GM23338 (cell line): ENCODE measurements around the gene SCFD2. TPM values are rescaled to one million over a fixed set of nuclear protein-coding genes. Genes with fewer than 3 reads are reported as not detected.

ENCODE experiments used
- ATAC-seq: fragments of 200-7000 bp; cut with Tn5 transposase; 3 replicates; pipeline ENCODE4 v1.9.1; 2020
- DNase-seq: peaks from one replicate; pipeline ENCODE4 v3.0.0-alpha.2; 2015; ENCODE audit warnings: low spot score
- H2AFZ ChIP-seq: fragments of 200-600 bp; sonication (generic); 2 replicates; pipeline ENCODE4 v1.8.0; 2016; ENCODE audit warnings: antibody characterized with exemption, mild to moderate bottlenecking, moderate library complexity
- H3F3A ChIP-seq: fragments of 200-600 bp; sonication (generic); replicated peaks from 2 replicates; pipeline ENCODE4 v1.8.0; 2017; ENCODE audit warnings: antibody characterized with exemption, mixed run types, low read depth
- H3K27ac ChIP-seq: fragments of 200-600 bp; sonication (generic); 2 replicates; pipeline ENCODE4 v1.6.1; 2016; ENCODE audit warnings: low read depth
- H3K27me3 ChIP-seq: fragments of 200-600 bp; sonication (generic); 2 replicates; pipeline ENCODE4 v1.8.0; 2016; ENCODE audit warnings: mild to moderate bottlenecking, mixed run types, moderate library complexity; ENCODE audit not compliant: insufficient read depth
- H3K36me3 ChIP-seq: fragments of 200-600 bp; sonication (generic); 2 replicates; pipeline ENCODE4 v1.8.0; 2016; ENCODE audit warnings: mild to moderate bottlenecking; ENCODE audit not compliant: insufficient read depth
- H3K4me1 ChIP-seq: fragments of 200-600 bp; sonication (generic); 2 replicates; pipeline ENCODE4 v1.8.0; 2016; ENCODE audit warnings: mild to moderate bottlenecking, moderate library complexity; ENCODE audit not compliant: insufficient read depth
- H3K4me2 ChIP-seq: fragments of 200-600 bp; sonication (generic); 2 replicates; pipeline ENCODE4 v1.7.1; 2017; ENCODE audit warnings: mixed run types
- H3K4me3 ChIP-seq: fragments of 200-600 bp; sonication (generic); 2 replicates; pipeline ENCODE4 v1.6.1; 2016; ENCODE audit warnings: mixed run types
- H3K79me2 ChIP-seq: fragments of 200-600 bp; sonication (generic); replicated peaks from 2 replicates; pipeline ENCODE4 v1.8.0; 2017; ENCODE audit warnings: mild to moderate bottlenecking; ENCODE audit not compliant: insufficient read depth
- H3K9me2 ChIP-seq: fragments of 200-600 bp; sonication (generic); 2 replicates; pipeline ENCODE4 v1.8.0; 2017; ENCODE audit not compliant: insufficient read depth
- H4K20me1 ChIP-seq: fragments of 200-600 bp; sonication (generic); replicated peaks from 2 replicates; pipeline ENCODE4 v1.8.0; 2017; ENCODE audit warnings: mild to moderate bottlenecking; ENCODE audit not compliant: insufficient read depth
- H3K27ac Mint-ChIP-seq: 2 replicates; pipeline ENCODE4 v1.8.0; 2020; ENCODE audit warnings: inconsistent platforms, mild to moderate bottlenecking, moderate library complexity, mixed read lengths
- H3K27me3 Mint-ChIP-seq: 3 replicates; pipeline ENCODE4 v1.8.0; 2022; ENCODE audit warnings: low read depth, mild to moderate bottlenecking, moderate library complexity, mixed read lengths, inconsistent platforms; ENCODE audit not compliant: insufficient read depth, poor library complexity
- H3K36me3 Mint-ChIP-seq: 3 replicates; pipeline ENCODE4 v1.8.0; 2021; ENCODE audit warnings: low read depth, mild to moderate bottlenecking, inconsistent platforms, moderate library complexity, mixed read lengths
- H3K4me1 Mint-ChIP-seq: 3 replicates; pipeline ENCODE4 v1.8.0; 2020; ENCODE audit warnings: mild to moderate bottlenecking, inconsistent platforms, mixed read lengths
- H3K4me3 Mint-ChIP-seq: 3 replicates; pipeline ENCODE4 v1.8.0; 2021; ENCODE audit warnings: moderate library complexity, mild to moderate bottlenecking, inconsistent platforms, mixed read lengths
- H3K9me3 Mint-ChIP-seq: 3 replicates; pipeline ENCODE4 v1.8.0; 2020; ENCODE audit warnings: moderate library complexity, mild to moderate bottlenecking, inconsistent platforms, mixed read lengths
- CREB1 ChIP-seq: fragments of 250-450 bp; sonication (Bioruptor Pico); IDR thresholded peaks from 2 replicates; pipeline ENCODE4 v1.5.0; 2020; ENCODE audit warnings: low read depth, mild to moderate bottlenecking, moderate library complexity
- CTCF ChIP-seq, 2 experiments: fragments of 200-600 bp in 1 of 2; sonication (generic) in 1 of 2; conservative IDR thresholded peaks; 2 replicates each; pipeline versions ENCODE4 v1.5.1 to v1.6.1; 2016 to 2017; ENCODE audit warnings: antibody characterized with exemption in 2 of 2, low read depth in 2 of 2, mild to moderate bottlenecking in 2 of 2, moderate library complexity in 1 of 2
- EZH2 ChIP-seq: fragments of 200-600 bp; sonication (generic); IDR thresholded peaks from one replicate; pipeline ENCODE4 v1.8.0; 2017; ENCODE audit warnings: antibody characterized with exemption, mild to moderate bottlenecking, low read depth; ENCODE audit not compliant: unreplicated experiment
- EZH2phosphoT487 ChIP-seq: fragments of 200-600 bp; sonication (generic); IDR thresholded peaks from one replicate; pipeline ENCODE4 v1.8.1; 2018; ENCODE audit warnings: antibody characterized with exemption; ENCODE audit not compliant: unreplicated experiment
- JUNB ChIP-seq: IDR thresholded peaks from one replicate; pipeline ENCODE4 v1.6.1; 2016; ENCODE audit warnings: antibody characterized with exemption; ENCODE audit not compliant: unreplicated experiment
- NANOG ChIP-seq: IDR thresholded peaks from 2 replicates; pipeline ENCODE4 v1.6.1; 2016; ENCODE audit warnings: antibody characterized with exemption, borderline replicate concordance
- POLR2AphosphoS5 ChIP-seq: IDR thresholded peaks from 2 replicates; pipeline ENCODE4 v1.6.1; 2016; ENCODE audit warnings: antibody characterized with exemption, low read depth
- STAT1 ChIP-seq: IDR thresholded peaks from one replicate; pipeline ENCODE4 v1.6.1; 2016; ENCODE audit warnings: antibody characterized with exemption; ENCODE audit not compliant: unreplicated experiment
- ZNF114 ChIP-seq: fragments of 250-450 bp; sonication (Bioruptor Pico); IDR thresholded peaks from 2 replicates; pipeline ENCODE4 v1.5.0; 2020; ENCODE audit warnings: mild to moderate bottlenecking, moderate library complexity
- ZNF331 ChIP-seq: fragments of 250-450 bp; sonication (Bioruptor Pico); IDR thresholded peaks from 2 replicates; pipeline ENCODE4 v1.5.0; 2020; ENCODE audit warnings: low read depth, mild to moderate bottlenecking, moderate library complexity
- ZNF462 ChIP-seq: fragments of 250-450 bp; sonication (Bioruptor Pico); IDR thresholded peaks from 2 replicates; pipeline ENCODE4 v1.5.0; 2020; ENCODE audit warnings: mild to moderate bottlenecking, moderate library complexity
- polyA plus RNA-seq: library from polyadenylated mRNA; unstranded; fragments of >200 nt; fragmentation: Nextera tagmentation; extraction: Ambion mirVana; gene quantifications from 2 replicates; pipeline ENCODE4 v1.2.1, GENCODE V29; 2016
- total RNA-seq: library from RNA; depleted of rRNA; stranded (reverse); fragments of >200 nt; shearing (Covaris generic); gene quantifications from 2 replicates; pipeline ENCODE4 v1.2.3, GENCODE V29; 2014
- TF ChIP-seq, protein P1 (sequence below): IDR thresholded peaks from one replicate; pipeline ENCODE4 v1.6.1; 2018; ENCODE audit warnings: antibody characterized with exemption; ENCODE audit not compliant: unreplicated experiment
- TF ChIP-seq, protein P2 (sequence below): IDR thresholded peaks from 2 replicates; pipeline ENCODE4 v1.6.1; 2016; ENCODE audit warnings: antibody characterized with exemption

The SCFD2 gene
- total and polyA plus RNA-seq, 2 experiments from 2014 or later: 5.7 to 17.5 TPM

- Histone ChIP-seq H4K20me1 (no peaks in the 10 kb centered on the region), H3K36me3 (no peaks in the 10 kb centered on the region), H3K9me2 (no peaks in the 10 kb centered on the region), H3F3A (no peaks in the 10 kb centered on the region), H3K27me3 (no peaks in the 10 kb centered on the region), H3K4me2 (no peak overlapping the region), H3K4me3 (no peak overlapping the region), H2AFZ (no peak overlapping the region), H3K27ac (no peak overlapping the region), H3K4me1 (no peaks in the 10 kb centered on the region), H3K79me2 (no peaks in the 10 kb centered on the region)
- Mint-ChIP-seq H3K4me3 (no peak overlapping the region), H3K4me1 (peaks cover 5% of the 10 kb centered on the region; the same call in 2 of the 3 replicates), H3K27ac (no peak overlapping the region), H3K9me3 (no peaks in the 10 kb centered on the region), H3K36me3 (no peaks in the 10 kb centered on the region), H3K27me3 (no peaks in the 10 kb centered on the region)
- DNase-seq (no peak), ATAC-seq (no peak)
- TF ChIP-seq ZNF114 (CRISPR knock-in tag) (no peak), JUNB (no peak), STAT1 (no peak), NANOG (no peak), ZNF462 (CRISPR knock-in tag) (no peak), EZH2 (no peak), ZNF331 (CRISPR knock-in tag) (no peak), EZH2phosphoT487 (no peak), POLR2AphosphoS5 (no peak), CREB1 (no peak), CTCF (conservative IDR thresholded peaks at IDR 0.05; ENCODE audit: low read depth in 2 of 2) (no peak)
- TF ChIP-seq, protein P1, sequence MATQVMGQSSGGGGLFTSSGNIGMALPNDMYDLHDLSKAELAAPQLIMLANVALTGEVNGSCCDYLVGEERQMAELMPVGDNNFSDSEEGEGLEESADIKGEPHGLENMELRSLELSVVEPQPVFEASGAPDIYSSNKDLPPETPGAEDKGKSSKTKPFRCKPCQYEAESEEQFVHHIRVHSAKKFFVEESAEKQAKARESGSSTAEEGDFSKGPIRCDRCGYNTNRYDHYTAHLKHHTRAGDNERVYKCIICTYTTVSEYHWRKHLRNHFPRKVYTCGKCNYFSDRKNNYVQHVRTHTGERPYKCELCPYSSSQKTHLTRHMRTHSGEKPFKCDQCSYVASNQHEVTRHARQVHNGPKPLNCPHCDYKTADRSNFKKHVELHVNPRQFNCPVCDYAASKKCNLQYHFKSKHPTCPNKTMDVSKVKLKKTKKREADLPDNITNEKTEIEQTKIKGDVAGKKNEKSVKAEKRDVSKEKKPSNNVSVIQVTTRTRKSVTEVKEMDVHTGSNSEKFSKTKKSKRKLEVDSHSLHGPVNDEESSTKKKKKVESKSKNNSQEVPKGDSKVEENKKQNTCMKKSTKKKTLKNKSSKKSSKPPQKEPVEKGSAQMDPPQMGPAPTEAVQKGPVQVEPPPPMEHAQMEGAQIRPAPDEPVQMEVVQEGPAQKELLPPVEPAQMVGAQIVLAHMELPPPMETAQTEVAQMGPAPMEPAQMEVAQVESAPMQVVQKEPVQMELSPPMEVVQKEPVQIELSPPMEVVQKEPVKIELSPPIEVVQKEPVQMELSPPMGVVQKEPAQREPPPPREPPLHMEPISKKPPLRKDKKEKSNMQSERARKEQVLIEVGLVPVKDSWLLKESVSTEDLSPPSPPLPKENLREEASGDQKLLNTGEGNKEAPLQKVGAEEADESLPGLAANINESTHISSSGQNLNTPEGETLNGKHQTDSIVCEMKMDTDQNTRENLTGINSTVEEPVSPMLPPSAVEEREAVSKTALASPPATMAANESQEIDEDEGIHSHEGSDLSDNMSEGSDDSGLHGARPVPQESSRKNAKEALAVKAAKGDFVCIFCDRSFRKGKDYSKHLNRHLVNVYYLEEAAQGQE: no peak
- TF ChIP-seq, protein P2, sequence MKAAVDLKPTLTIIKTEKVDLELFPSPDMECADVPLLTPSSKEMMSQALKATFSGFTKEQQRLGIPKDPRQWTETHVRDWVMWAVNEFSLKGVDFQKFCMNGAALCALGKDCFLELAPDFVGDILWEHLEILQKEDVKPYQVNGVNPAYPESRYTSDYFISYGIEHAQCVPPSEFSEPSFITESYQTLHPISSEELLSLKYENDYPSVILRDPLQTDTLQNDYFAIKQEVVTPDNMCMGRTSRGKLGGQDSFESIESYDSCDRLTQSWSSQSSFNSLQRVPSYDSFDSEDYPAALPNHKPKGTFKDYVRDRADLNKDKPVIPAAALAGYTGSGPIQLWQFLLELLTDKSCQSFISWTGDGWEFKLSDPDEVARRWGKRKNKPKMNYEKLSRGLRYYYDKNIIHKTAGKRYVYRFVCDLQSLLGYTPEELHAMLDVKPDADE: no peak
These were observed 349.6 kb downstream of the SCFD2 start for GRCh38 chr4:53016099-53016820.
